Activated CD4-positive, CD25-positive, alpha-beta regulatory T cell treated with anti-CD3 and anti-CD28 coated beads, Interleukin-2, amount 50 U/mL, for 16 hours (primary cell): ENCODE measurements around the gene CDH2.

Experiments used
- DNase-seq: peaks from one replicate; pipeline ENCODE4 v3.0.0-alpha.2; 2020; ENCODE audit warnings: low read depth, low spot score

The CDH2 gene

GRCh38 chr18:28168725-28169124, 8.2 kb downstream of the CDH2 start:
- DNase-seq, result no peak

- DNase-seq, result no peak
These were observed 9.0 kb downstream of the CDH2 start for GRCh38 chr18:28167835-28168349.

DNA sequence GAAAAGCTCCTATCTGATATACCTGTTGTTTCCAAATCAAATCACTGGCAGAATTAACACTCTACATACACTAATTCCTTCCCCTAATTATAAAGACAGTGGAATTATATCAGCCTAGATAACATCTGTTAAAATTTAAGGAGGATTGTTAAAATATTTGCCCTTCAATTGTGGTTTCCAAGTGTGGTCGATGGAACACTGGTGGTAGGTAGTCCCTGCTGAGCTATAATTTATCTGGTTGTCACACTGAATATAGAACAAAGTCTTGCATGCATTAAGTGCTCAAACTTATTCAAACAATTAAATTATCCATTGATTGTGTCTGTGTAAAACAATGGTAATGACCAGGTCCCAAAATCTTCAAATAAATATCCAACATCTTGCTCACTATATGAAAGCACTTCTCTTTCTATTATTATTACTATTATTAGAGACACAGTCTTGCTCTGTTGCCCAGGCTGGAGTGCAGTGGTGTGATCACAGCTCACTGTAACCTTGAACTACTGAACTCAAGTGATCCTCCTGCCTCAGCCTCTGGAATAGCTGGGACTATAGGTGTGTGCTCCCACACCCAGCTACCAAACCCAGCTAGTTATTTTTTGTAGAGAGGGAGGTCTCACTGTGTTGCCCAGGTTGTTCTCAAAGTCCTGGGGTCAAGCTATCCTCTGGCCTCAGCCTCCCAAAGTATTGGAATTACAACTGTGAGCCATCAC, 12.0 kb downstream of the CDH2 start:
- no peak for DNase-seq

DNA sequence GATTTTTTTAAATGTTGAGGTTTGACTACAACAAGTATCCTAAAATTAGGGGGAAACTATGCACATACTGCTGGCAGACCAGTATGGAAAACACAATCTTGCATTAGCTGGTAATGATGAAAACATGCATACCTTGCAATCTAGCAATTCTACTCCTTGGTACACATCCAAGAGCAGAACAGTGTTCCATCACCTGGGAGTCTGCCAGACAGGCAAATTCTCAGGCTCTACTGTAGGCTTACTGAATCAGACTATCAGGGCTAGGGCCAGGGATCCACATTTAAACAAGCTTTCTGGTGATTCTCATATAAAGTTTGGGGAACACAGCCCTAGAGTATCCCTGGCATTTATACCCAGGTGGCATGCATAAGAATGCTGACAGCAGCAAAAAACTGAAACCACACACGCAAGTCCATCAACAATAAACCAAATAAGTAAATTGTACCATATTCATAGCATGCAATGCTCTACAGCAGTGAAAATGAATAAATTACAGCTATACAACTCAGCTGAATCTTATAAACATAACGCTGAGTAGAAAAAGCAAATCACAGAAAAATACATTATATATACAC, 13.6 kb downstream of the CDH2 start:
- no peak for DNase-seq

GRCh38 chr18:28161608-28162599, 15.0 kb downstream of the CDH2 start:
- no peak for DNase-seq

DNA sequence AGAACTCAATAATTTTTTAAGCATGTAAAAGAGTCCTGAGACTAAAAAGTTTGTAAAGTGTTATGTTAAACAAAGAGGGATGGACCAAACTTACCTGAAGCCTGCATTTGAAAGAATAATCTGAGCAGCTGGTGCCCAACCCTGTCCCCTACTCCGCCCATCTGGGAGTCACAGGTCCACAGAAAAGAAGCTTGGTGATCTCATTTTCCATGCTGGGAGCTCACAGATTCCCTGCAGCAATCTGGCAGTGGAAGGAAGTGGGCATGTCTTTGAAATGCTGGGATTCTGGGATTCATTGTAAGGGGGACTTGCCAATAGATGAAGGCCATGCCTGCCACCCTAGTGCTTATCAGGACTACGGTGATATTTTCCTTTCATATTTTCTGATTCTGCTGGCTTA, 17.9 kb downstream of the CDH2 start:
- no peak for DNase-seq

GRCh38 chr18:28158083-28158581, 18.8 kb downstream of the CDH2 start:
- no peak for DNase-seq

- no peak for DNase-seq
These were observed 23.4 kb downstream of the CDH2 start for GRCh38 chr18:28153485-28154065.

DNA sequence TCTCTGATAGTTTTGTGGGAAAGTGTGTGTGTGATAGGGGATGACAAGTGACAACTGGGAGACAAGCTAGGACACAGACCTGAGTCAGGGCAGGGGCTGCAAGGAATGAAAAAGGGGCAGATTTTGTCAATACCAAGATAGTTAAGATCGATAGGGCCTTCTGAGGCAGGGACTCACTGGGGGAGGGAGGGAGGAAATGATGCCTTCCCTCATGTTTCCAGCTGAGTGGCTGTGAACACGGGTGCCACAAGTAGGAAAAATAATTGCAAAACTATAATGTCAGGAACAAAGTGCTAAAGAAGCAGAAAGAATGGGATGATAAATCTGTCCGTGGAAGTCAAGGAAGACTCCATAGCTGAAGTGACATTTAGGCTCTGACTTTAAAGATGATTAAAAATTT, 24.2 kb downstream of the CDH2 start:
- DNase-seq, result no peak

GRCh38 chr18:28152354-28152753, 24.6 kb downstream of the CDH2 start:
- DNase-seq, result no peak

DNA sequence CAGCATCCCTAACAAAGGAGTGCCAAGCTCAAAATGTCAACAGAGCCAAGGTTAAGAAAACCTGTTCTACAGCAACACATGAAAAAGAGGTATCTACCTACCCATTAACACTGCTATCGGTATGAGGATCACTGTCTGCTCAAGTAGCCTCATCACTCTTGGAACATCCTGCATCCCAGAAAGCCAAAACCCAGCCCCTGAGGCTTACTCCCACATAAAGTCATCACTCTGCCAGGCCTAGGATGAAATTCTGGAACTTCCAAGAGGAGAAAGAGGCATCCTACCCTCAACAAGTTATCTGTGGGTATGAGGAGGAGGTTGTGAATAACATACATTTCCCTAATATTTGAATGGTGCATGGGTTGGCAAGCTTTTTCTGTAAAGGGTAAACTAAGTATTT, 25.5 kb downstream of the CDH2 start:
- no peak for DNase-seq

- no peak for DNase-seq
These were observed 26.0 kb downstream of the CDH2 start for GRCh38 chr18:28150925-28151324.

DNA sequence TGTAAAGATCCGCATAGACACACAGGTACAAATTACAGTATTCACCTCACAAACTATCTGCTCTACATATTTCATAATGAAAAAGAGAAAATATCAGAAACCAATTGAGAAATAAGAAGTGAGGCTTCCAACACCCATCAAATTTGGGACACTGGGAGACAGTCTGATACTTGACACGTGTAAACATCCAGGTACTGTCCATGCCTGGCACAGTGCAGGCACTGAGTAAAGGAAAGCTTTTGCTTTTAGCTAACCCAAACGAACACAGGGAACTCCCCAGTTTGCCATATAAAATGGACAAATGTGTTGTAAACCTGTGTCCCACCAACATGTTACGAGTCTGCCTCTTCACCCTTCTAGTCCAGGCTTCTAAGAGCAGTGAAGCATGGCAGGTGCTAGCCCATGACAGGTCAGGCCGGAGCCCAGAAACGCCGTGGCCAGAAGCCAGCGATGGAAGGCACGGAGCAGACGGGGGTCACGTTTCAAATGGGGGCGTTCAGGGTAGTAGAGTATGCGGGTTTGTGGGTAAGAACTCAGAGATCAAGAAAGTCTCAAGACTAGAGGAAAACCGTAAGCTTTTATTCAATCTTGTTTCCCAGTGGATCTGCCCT, 27.0 kb downstream of the CDH2 start:
- DNase-seq, result no peak

DNA sequence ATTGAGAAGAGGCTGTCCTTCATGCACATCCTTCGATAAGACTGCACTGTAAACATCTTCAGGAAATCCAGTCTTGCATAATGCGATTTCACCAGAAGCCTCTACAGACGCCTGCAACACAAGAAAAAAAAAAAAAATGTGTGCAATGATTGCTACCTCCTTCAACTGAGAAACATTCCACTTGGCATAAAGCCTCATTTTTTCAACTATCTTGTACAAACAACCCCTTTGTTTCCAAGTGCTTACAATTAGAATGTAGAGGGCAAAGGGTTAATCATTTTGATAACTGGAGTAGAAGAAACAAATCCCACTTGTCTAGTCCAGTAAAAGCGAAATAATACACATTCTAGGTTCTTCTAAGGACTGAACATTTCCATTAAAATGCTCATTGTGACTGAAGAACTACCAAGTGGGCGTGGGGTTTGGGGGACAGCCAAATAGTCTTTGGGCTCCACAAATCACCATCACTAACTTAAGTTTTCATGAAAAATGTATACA, 29.2 kb downstream of the CDH2 start:
- no peak for DNase-seq

DNA sequence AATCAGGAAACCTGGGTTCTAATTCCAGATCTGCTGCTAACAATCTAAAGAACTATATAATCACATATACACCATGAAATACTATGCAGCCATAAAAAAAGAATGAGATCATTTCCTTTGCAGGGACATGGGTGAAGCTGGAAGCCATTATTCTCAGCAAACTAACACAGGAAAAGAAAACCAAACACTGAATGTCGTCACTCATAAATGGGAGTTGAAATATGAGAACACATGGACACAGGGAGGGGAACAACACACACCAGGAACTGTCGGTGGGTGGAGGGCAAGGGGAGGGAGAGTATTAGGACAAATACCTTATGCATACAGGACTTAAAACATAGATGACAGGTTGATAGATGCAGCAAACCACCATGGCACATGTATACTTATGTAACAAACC, 33.2 kb downstream of the CDH2 start:
- DNase-seq, result no peak

GRCh38 chr18:28138816-28139215, 38.1 kb downstream of the CDH2 start:
- DNase-seq, result no peak

- no peak for DNase-seq
These were observed 40.9 kb downstream of the CDH2 start for GRCh38 chr18:28136071-28136470.

DNA sequence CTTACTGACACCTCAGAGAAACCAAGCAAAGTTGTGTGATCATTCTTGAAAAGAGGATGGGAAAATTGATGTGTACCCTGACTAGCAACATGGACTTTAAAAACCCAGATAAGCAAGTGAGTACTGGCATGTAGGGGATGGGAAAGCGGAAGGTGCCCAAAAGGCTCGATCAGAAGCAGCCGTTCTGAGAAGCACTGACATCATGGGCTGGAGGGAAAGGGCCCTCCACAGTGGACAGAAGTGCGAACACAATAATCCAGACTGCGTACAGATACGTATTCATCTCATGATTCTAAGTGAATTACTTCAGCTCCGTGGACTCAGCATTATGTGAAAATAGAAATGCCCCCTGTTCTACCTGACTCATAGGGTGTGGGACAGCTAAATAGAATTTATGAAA, 42.2 kb downstream of the CDH2 start:
- no peak for DNase-seq

DNA sequence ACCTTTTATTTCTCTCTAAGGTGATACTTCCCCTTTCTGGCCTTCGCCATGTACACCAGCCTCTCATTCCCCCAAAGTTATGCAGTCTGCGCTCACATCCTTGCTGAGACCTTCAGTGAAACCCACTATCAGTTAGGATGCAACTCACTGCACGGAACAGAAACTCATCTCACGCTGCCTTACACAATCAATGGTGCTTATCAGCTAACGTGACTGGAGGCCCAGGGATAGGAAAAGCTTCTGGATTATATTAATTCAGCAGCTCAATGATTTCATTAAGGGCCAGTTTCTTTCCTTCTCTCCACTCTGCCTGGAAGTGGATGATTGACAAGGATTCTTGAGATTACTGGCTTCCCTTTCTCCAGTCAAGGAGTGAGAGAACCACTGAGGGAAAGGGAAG, 44.8 kb downstream of the CDH2 start:
- no peak for DNase-seq

GRCh38 chr18:28128659-28128980, 48.3 kb downstream of the CDH2 start:
- DNase-seq, result no peak
